IMR-90 (cell line): ENCODE data around the gene PRMT5. TPM values are rescaled to one million over a fixed set of nuclear protein-coding genes. Genes with fewer than 3 reads are reported as not detected.

Source experiments
- ATAC-seq: fragments of 200-7000 bp; cut with Tn5 transposase; 2 replicates; pipeline ENCODE4 v1.9.1; 2020; ENCODE audit warnings: low read depth, mild to moderate bottlenecking, moderate library complexity
- BruUV-seq: library from RNA; stranded (reverse); fragments of 400-500 nt; replicated peaks from 2 replicates; lab custom pipeline; 2021; lab: Mats Ljungman, UMichigan
- CTCF ChIA-PET: fragments of 300-600 bp; formaldehyde crosslinking; extraction: SDS; loops from one replicate; lab custom pipeline; 2021; ENCODE audit warnings: antibody characterized with exemption; lab: Yijun Ruan, JAX
- POLR2A ChIA-PET: fragments of 300-600 bp; sonication (Branson Sonifier 250); formaldehyde crosslinking; loops from one replicate; lab custom pipeline; 2022; ENCODE audit warnings: antibody characterized with exemption; ENCODE audit not compliant: unreplicated experiment; lab: Charles Lee
- DNase-seq: peaks from one replicate; pipeline ENCODE4 v3.0.0; 2013
- H2AFZ ChIP-seq: replicated peaks from 2 replicates; pipeline ENCODE3; 2013; ENCODE audit warnings: low read length, mild to moderate bottlenecking; ENCODE audit not compliant: poor library complexity
- H2AK5ac ChIP-seq: 2 replicates; pipeline ENCODE4 v1.6.1; 2013; ENCODE audit warnings: low read depth, low read length, inconsistent platforms
- H2AK9ac ChIP-seq: replicated peaks from 2 replicates; pipeline ENCODE3; 2013; ENCODE audit warnings: mild to moderate bottlenecking, low read depth, low read length, moderate library complexity; ENCODE audit not compliant: poor library complexity
- H2BK120ac ChIP-seq: 2 replicates; pipeline ENCODE4 v1.6.1; 2013; ENCODE audit warnings: low read depth, low read length, inconsistent platforms
- H2BK15ac ChIP-seq: 3 replicates; pipeline ENCODE4 v1.6.1; 2013; ENCODE audit warnings: low read depth, low read length, inconsistent platforms
- H2BK20ac ChIP-seq: 2 replicates; pipeline ENCODE4 v1.6.1; 2013; ENCODE audit warnings: low read depth, mild to moderate bottlenecking, inconsistent platforms, low read length, moderate library complexity
- H2BK5ac ChIP-seq: 2 replicates; pipeline ENCODE4 v1.6.1; 2013; ENCODE audit warnings: mild to moderate bottlenecking, low read depth, low read length, inconsistent platforms; ENCODE audit not compliant: poor library complexity, severe bottlenecking
- H3K14ac ChIP-seq: replicated peaks from 2 replicates; pipeline ENCODE4 v1.6.1; 2013; ENCODE audit warnings: low read depth, low read length, inconsistent platforms
- H3K18ac ChIP-seq: 2 replicates; pipeline ENCODE4 v1.6.1; 2013; ENCODE audit warnings: low read depth, low read length, control low read depth
- H3K23ac ChIP-seq: 2 replicates; pipeline ENCODE4 v1.6.1; 2013; ENCODE audit warnings: low read depth, low read length, inconsistent platforms
- H3K27ac ChIP-seq: 2 replicates; pipeline ENCODE4 v1.5.1; 2013; ENCODE audit warnings: mild to moderate bottlenecking, control low read depth, low read length; ENCODE audit not compliant: insufficient read depth
- H3K27me3 ChIP-seq: 2 replicates; pipeline ENCODE4 v1.6.1; 2013; ENCODE audit warnings: low read length; ENCODE audit not compliant: control insufficient read depth, insufficient read depth
- H3K36me3 ChIP-seq: 2 replicates; pipeline ENCODE4 v1.6.1; 2013; ENCODE audit warnings: low read length, mixed read lengths; ENCODE audit not compliant: control insufficient read depth, insufficient read depth
- H3K4ac ChIP-seq: 2 replicates; pipeline ENCODE4 v1.6.1; 2013; ENCODE audit warnings: low read depth, low read length, inconsistent platforms
- H3K4me1 ChIP-seq: 2 replicates; pipeline ENCODE4 v1.6.1; 2013; ENCODE audit warnings: low read length, mixed read lengths; ENCODE audit not compliant: control insufficient read depth, insufficient read depth
- H3K4me2 ChIP-seq: 2 replicates; pipeline ENCODE4 v1.6.1; 2013; ENCODE audit warnings: low read depth, mild to moderate bottlenecking, control low read depth, low read length, moderate library complexity
- H3K4me3 ChIP-seq: 2 replicates; pipeline ENCODE4 v1.5.1; 2013; ENCODE audit warnings: low read depth, mild to moderate bottlenecking, control low read depth, low read length, moderate library complexity; ENCODE audit not compliant: insufficient read depth
- H3K56ac ChIP-seq: 2 replicates; pipeline ENCODE4 v1.6.1; 2013; ENCODE audit warnings: low read length, inconsistent platforms; ENCODE audit not compliant: insufficient read depth; ENCODE audit errors: extremely low read depth
- H3K79me1 ChIP-seq, 2 experiments: 2 replicates each; pipeline ENCODE4 v1.6.1; 2013; ENCODE audit warnings: low read length in 2 of 2, inconsistent platforms in 1 of 2, low read depth in 1 of 2
- H3K9ac ChIP-seq: 2 replicates; pipeline ENCODE4 v1.6.1; 2013; ENCODE audit warnings: low read depth, low read length, control low read depth
- H3K9me1 ChIP-seq: 2 replicates; pipeline ENCODE4 v1.6.1; 2013; ENCODE audit warnings: low read length, inconsistent platforms; ENCODE audit not compliant: insufficient read depth
- H3K9me3 ChIP-seq: 2 replicates; pipeline ENCODE4 v1.6.1; 2013; ENCODE audit warnings: low read length; ENCODE audit not compliant: control insufficient read depth, insufficient read depth
- H4K20me1 ChIP-seq: 2 replicates; pipeline ENCODE4 v1.6.1; 2013; ENCODE audit warnings: low read length, inconsistent platforms; ENCODE audit not compliant: insufficient read depth
- H4K5ac ChIP-seq: 2 replicates; pipeline ENCODE4 v1.6.1; 2013; ENCODE audit warnings: mild to moderate bottlenecking, low read depth, low read length, control low read depth
- H4K8ac ChIP-seq, 2 experiments: 2 replicates each; pipeline ENCODE4 v1.6.1; 2013; ENCODE audit warnings: low read depth in 2 of 2, low read length in 2 of 2, control low read depth in 1 of 2, inconsistent platforms in 1 of 2
- H4K91ac ChIP-seq: 2 replicates; pipeline ENCODE4 v1.6.1; 2013; ENCODE audit warnings: low read depth, low read length, inconsistent platforms; ENCODE audit not compliant: insufficient read depth
- CEBPB ChIP-seq: IDR thresholded peaks from 2 replicates; pipeline ENCODE4 v1.6.1; 2012; ENCODE audit warnings: low read depth, low read length, improper control_type of control experiment
- CHD1 ChIP-seq: IDR thresholded peaks from 2 replicates; pipeline ENCODE4 v1.6.1; 2012; ENCODE audit warnings: low read depth, low read length, improper control_type of control experiment
- ELK1 ChIP-seq: fragments of 150-350 bp; IDR thresholded peaks from 2 replicates; pipeline ENCODE4 v1.6.1; 2016; ENCODE audit warnings: low read depth, mild to moderate bottlenecking, low read length, moderate library complexity, borderline replicate concordance
- MAFK ChIP-seq: IDR thresholded peaks from 2 replicates; pipeline ENCODE4 v1.6.1; 2012; ENCODE audit warnings: low read depth, low read length, improper control_type of control experiment
- MXI1 ChIP-seq: IDR thresholded peaks from 2 replicates; pipeline ENCODE4 v1.6.1; 2012; ENCODE audit warnings: low read depth, mild to moderate bottlenecking, low read length, moderate library complexity, borderline replicate concordance
- NFE2L2 ChIP-seq: fragments of 150-350 bp; IDR thresholded peaks from 2 replicates; pipeline ENCODE4 v1.6.1; 2016; ENCODE audit warnings: low read depth, mild to moderate bottlenecking, low read length
- RAD21 ChIP-seq: IDR thresholded peaks from 2 replicates; pipeline ENCODE4 v1.6.1; 2012; ENCODE audit warnings: low read length, improper control_type of control experiment
- RCOR1 ChIP-seq: IDR thresholded peaks from 2 replicates; pipeline ENCODE4 v1.6.1; 2012; ENCODE audit warnings: mild to moderate bottlenecking, low read length, improper control_type of control experiment; ENCODE audit not compliant: insufficient replicate concordance
- RFX5 ChIP-seq: IDR thresholded peaks from 2 replicates; pipeline ENCODE4 v1.8.0; 2012; ENCODE audit warnings: low read depth, mild to moderate bottlenecking, low read length, moderate library complexity
- SMC3 ChIP-seq: fragments of 150-350 bp; IDR thresholded peaks from 2 replicates; pipeline ENCODE4 v1.6.1; 2016; ENCODE audit warnings: low read depth, mild to moderate bottlenecking, antibody characterized with exemption, low read length, moderate library complexity
- WGBS, 2 experiments: methylation state at CpG; one replicate each; pipeline versions ENCODE4 v1.1.5 to v1.1.7; 2013; ENCODE audit warnings: missing lambda C conversion rate in 2 of 2; ENCODE audit not compliant: insufficient read length in 1 of 2; ENCODE audit errors: extremely low coverage in 2 of 2; 5-methylcytosine and 5-hydroxymethylcytosine counted together
- dilution Hi-C: fragments of 300-500 bp; cut with HindIII; formaldehyde crosslinking; loops from one replicate; pipeline ENCODE4 v1.14.3; 2018; ENCODE audit warnings: low sequenced_read_pairs; ENCODE audit not compliant: unreplicated experiment
- in situ Hi-C: fragments of 300-500 bp; cut with MboI; formaldehyde crosslinking; loops from 3 replicates; pipeline ENCODE4 v1.14.3; 2019; ENCODE audit warnings: low sequenced_read_pairs, inconsistent platforms, mixed read lengths
- intact Hi-C: fragments of 100-400 bp; cut with micrococcal nuclease; formaldehyde crosslinking; loops from 2 replicates; pipeline ENCODE4 v1.10.0; 2022
- polyA plus RNA-seq, 3 experiments: library from polyadenylated mRNA; depleted of rRNA; stranded (reverse); fragments of >200 nt; gene quantifications; 2 replicates each; pipeline ENCODE4 v1.2.3, GENCODE V29; 2012; ENCODE audit warnings: low replicate concordance in 1 of 3
- total RNA-seq: library from RNA; depleted of rRNA; stranded (reverse); fragments of >200 nt; gene quantifications from 2 replicates; pipeline ENCODE4 v1.2.3, GENCODE V29; 2012
- TF ChIP-seq, protein P1 (sequence below): fragments of 150-350 bp; IDR thresholded peaks from 2 replicates; pipeline ENCODE4 v1.6.1; 2017; ENCODE audit warnings: mild to moderate bottlenecking, antibody characterized with exemption, low read length, low read depth
- TF ChIP-seq, protein P2 (sequence below): conservative IDR thresholded peaks from 2 replicates; pipeline ENCODE4 v1.5.1; 2012; ENCODE audit warnings: mild to moderate bottlenecking, low read depth, low read length, improper control_type of control experiment

The PRMT5 gene
- total and polyA plus RNA-seq, 2 of the 4 experiments (the other 2 are of a cell fraction) = 99.3 to 136 TPM

- peaks cover 29% of the 10 kb centered on the region for H3K36me3 ChIP-seq
- H4K91ac ChIP-seq = no peak overlapping the region
- intact Hi-C loops = no loop called here
- H2BK120ac ChIP-seq = no peak overlapping the region
- H3K79me1 ChIP-seq = peaks cover 15 to 48% of the 10 kb centered on the region in 2 experiments
- H3K4me3 ChIP-seq = no peak overlapping the region
- BruUV-seq = no TSS peak
- H3K27ac ChIP-seq = no peak overlapping the region
- H2AK9ac ChIP-seq = no peak overlapping the region
- ATAC-seq (no peak), DNase-seq (no peak)
- no peak overlapping the region for H2AK5ac ChIP-seq
- no peak for TF ChIP-seq SMC3
- TF ChIP-seq RAD21 = no peak
- TF ChIP-seq ELK1 = no peak
- TF ChIP-seq MAFK = no peak
- no peak for TF ChIP-seq RFX5
- TF ChIP-seq, protein P1, sequence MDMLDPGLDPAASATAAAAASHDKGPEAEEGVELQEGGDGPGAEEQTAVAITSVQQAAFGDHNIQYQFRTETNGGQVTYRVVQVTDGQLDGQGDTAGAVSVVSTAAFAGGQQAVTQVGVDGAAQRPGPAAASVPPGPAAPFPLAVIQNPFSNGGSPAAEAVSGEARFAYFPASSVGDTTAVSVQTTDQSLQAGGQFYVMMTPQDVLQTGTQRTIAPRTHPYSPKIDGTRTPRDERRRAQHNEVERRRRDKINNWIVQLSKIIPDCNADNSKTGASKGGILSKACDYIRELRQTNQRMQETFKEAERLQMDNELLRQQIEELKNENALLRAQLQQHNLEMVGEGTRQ = no peak
- no peak for TF ChIP-seq NFE2L2
- TF ChIP-seq RCOR1 = no peak
- TF ChIP-seq, protein P2, sequence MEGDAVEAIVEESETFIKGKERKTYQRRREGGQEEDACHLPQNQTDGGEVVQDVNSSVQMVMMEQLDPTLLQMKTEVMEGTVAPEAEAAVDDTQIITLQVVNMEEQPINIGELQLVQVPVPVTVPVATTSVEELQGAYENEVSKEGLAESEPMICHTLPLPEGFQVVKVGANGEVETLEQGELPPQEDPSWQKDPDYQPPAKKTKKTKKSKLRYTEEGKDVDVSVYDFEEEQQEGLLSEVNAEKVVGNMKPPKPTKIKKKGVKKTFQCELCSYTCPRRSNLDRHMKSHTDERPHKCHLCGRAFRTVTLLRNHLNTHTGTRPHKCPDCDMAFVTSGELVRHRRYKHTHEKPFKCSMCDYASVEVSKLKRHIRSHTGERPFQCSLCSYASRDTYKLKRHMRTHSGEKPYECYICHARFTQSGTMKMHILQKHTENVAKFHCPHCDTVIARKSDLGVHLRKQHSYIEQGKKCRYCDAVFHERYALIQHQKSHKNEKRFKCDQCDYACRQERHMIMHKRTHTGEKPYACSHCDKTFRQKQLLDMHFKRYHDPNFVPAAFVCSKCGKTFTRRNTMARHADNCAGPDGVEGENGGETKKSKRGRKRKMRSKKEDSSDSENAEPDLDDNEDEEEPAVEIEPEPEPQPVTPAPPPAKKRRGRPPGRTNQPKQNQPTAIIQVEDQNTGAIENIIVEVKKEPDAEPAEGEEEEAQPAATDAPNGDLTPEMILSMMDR = no peak
- no peak for TF ChIP-seq MXI1
- TF ChIP-seq CEBPB = no peak
- no peak for TF ChIP-seq CHD1
- H2AFZ ChIP-seq = no peak overlapping the region
- no peak overlapping the region for H3K9ac ChIP-seq
- no peak overlapping the region for H4K8ac ChIP-seq
- in situ Hi-C loops = no loop called here
- CTCF ChIA-PET = interaction anchor here (0.6 kb wide), 1 partner anchor 635 kb away, joined by 3 read pairs; no protein-coding TSS in a partner anchor
- no CpG with 5 or more reads among the region's 6 CpGs for WGBS, 2 experiments
- no peak overlapping the region for H3K56ac ChIP-seq
- no peak overlapping the region for H3K4ac ChIP-seq
- no peak overlapping the region for H2BK15ac ChIP-seq
- peaks cover 8% of the 10 kb centered on the region for H3K9me1 ChIP-seq
- H2BK20ac ChIP-seq = no peak overlapping the region
- no peak overlapping the region for H3K14ac ChIP-seq
- POLR2A ChIA-PET = no interaction called here
- H4K20me1 ChIP-seq = no peaks in the 10 kb centered on the region
- H3K4me1 ChIP-seq = peaks cover 9% of the 10 kb centered on the region
- H4K5ac ChIP-seq = no peak overlapping the region
- no peak overlapping the region for H3K4me2 ChIP-seq
- H3K18ac ChIP-seq = no peak overlapping the region
- dilution Hi-C loops = no loop called here
- no peaks in the 10 kb centered on the region for H3K27me3 ChIP-seq
- no peak overlapping the region for H3K23ac ChIP-seq
- no peak overlapping the region for H2BK5ac ChIP-seq
- no peaks in the 10 kb centered on the region for H3K9me3 ChIP-seq
These were observed 8.5 kb downstream of the PRMT5 start for GRCh38 chr14:22920697-22921096.
